HepG2 (cell line): ENCODE data around the gene CTXN1.

Source experiments
- CBX1 ChIP-seq: IDR thresholded peaks from one replicate; pipeline ENCODE4 v1.6.1; 2016; ENCODE audit warnings: antibody characterized with exemption, low read depth
- EZH2 ChIP-seq: conservative IDR thresholded peaks from 2 replicates; pipeline ENCODE4 v1.6.1; 2012; ENCODE audit warnings: mild to moderate bottlenecking, low read depth, low read length, moderate library complexity
- HOMEZ ChIP-seq: IDR thresholded peaks from 2 replicates; pipeline ENCODE4 v1.6.1; 2016; ENCODE audit warnings: low read depth
- PCBP1 ChIP-seq: fragments of 200-400 bp; formaldehyde crosslinking; IDR thresholded peaks from 2 replicates; pipeline ENCODE4 v1.6.1; 2017; ENCODE audit warnings: mild to moderate bottlenecking, low read depth, low read length, borderline replicate concordance
- RBAK ChIP-seq: sonication (generic); formaldehyde crosslinking; IDR thresholded peaks from 2 replicates; pipeline ENCODE4 v1.5.1; 2020; ENCODE audit warnings: mild to moderate bottlenecking, missing genetic modification reagents
- RNF219 ChIP-seq: sonication (generic); formaldehyde crosslinking; IDR thresholded peaks from 2 replicates; pipeline ENCODE4 v1.5.0; 2020; ENCODE audit warnings: mild to moderate bottlenecking, missing genetic modification reagents
- RXRA ChIP-seq: sonication (generic); formaldehyde crosslinking; IDR thresholded peaks from 2 replicates; pipeline ENCODE4 v1.5.1; 2020; ENCODE audit warnings: missing genetic modification reagents
- ZKSCAN1 ChIP-seq: fragments of 150-350 bp; IDR thresholded peaks from 2 replicates; pipeline ENCODE4 v1.6.1; 2014; ENCODE audit warnings: low read length
- ZNF232 ChIP-seq: sonication (generic); formaldehyde crosslinking; IDR thresholded peaks from 2 replicates; pipeline ENCODE4 v1.4.0; 2020; ENCODE audit warnings: missing genetic modification reagents, borderline replicate concordance
- ZNF282 ChIP-seq: fragments of 450-650 bp; IDR thresholded peaks from 2 replicates; pipeline ENCODE4 v1.6.1; 2018; ENCODE audit not compliant: partially characterized antibody
- ZNF547 ChIP-seq: sonication (generic); formaldehyde crosslinking; IDR thresholded peaks from 2 replicates; pipeline ENCODE4 v1.5.1; 2020; ENCODE audit warnings: mild to moderate bottlenecking, missing genetic modification reagents
- ZNF839 ChIP-seq: sonication (generic); formaldehyde crosslinking; IDR thresholded peaks from 2 replicates; pipeline ENCODE4 v1.4.0; 2020; ENCODE audit warnings: missing genetic modification reagents, mild to moderate bottlenecking, borderline replicate concordance
- TF ChIP-seq, protein P1 (sequence below): sonication (generic); formaldehyde crosslinking; IDR thresholded peaks from 2 replicates; pipeline ENCODE4 v1.5.1; 2020; ENCODE audit warnings: mild to moderate bottlenecking, missing genetic modification reagents
- TF ChIP-seq, protein P2 (sequence below): sonication (generic); formaldehyde crosslinking; IDR thresholded peaks from 2 replicates; pipeline ENCODE4 v1.9.0; 2021; ENCODE audit warnings: missing genetic modification reagents, borderline replicate concordance

DNA sequence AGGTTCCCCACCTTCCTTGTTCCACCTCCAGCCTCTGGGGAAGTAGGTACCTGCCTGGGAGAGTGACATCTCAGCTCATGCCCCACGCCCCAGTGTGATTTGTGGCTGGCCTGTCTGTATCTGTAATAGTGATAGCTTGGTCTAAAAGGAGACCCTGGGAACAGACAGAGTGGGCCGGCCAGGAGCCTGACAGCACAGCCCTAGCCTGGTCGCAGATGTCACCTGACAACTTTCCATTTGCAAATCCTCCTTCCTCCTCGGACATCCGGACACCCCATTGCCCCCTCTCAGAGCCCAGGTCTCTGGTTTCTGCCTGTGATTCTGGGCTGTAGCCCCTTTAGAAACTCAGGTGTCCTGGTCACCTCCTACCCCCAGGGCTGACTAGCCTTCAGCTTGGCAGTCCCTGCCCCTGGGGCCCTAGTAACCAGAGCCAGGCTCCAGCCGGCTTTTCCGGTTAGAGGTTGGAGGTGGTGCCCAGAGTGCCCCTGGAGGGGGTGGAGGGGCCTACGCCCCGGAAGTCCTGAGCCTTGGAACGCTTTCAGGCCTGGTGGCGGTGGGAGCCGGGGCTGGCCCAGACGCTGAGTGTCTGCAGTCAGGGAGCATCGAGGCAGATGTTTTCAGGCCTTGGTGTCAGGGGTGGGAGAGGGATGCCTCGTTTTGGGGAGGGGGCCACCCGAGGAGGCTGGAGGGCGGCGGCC lies 31.2 kb downstream of the CTXN1 start:
- TF ChIP-seq RBAK (CRISPR knock-in tag) (no peak), ZNF547 (CRISPR knock-in tag) (no peak), ZNF282 (no peak), EZH2 (no peak), RXRA (CRISPR knock-in tag) (no peak), PCBP1 (no peak), CBX1 (no peak), HOMEZ (no peak), RNF219 (no peak), ZNF232 (CRISPR knock-in tag) (no peak), ZKSCAN1 (no peak), ZNF839 (no peak)
- TF ChIP-seq, protein P1, sequence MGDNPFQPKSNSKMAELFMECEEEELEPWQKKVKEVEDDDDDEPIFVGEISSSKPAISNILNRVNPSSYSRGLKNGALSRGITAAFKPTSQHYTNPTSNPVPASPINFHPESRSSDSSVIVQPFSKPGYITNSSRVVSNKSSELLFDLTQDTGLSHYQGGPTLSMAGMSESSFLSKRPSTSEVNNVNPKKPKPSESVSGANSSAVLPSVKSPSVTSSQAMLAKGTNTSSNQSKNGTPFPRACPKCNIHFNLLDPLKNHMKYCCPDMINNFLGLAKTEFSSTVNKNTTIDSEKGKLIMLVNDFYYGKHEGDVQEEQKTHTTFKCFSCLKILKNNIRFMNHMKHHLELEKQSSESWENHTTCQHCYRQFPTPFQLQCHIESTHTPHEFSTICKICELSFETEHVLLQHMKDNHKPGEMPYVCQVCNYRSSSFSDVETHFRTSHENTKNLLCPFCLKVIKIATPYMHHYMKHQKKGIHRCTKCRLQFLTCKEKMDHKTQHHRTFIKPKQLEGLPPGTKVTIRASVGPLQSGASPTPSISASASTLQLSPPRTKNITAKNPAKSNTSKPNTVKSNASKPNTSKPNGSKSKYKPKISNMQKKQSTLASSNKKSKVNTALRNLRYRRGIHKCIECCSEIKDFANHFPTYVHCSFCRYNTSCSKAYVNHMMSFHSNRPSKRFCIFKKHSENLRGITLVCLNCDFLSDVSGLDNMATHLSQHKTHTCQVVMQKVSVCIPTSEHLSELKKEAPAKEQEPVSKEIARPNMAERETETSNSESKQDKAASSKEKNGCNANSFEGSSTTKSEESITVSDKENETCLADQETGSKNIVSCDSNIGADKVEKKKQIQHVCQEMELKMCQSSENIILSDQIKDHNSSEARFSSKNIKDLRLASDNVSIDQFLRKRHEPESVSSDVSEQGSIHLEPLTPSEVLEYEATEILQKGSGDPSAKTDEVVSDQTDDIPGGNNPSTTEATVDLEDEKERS (CRISPR knock-in tag), result no peak
- TF ChIP-seq, protein P2, sequence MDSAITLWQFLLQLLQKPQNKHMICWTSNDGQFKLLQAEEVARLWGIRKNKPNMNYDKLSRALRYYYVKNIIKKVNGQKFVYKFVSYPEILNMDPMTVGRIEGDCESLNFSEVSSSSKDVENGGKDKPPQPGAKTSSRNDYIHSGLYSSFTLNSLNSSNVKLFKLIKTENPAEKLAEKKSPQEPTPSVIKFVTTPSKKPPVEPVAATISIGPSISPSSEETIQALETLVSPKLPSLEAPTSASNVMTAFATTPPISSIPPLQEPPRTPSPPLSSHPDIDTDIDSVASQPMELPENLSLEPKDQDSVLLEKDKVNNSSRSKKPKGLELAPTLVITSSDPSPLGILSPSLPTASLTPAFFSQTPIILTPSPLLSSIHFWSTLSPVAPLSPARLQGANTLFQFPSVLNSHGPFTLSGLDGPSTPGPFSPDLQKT (CRISPR knock-in tag), result no peak
